Activated gamma-delta T cell treated with anti-CD3 and anti-CD28 coated beads, Interleukin-2, amount 50 U/mL, for 16 hours (primary cell): ENCODE data around the gene FBXL14.
A peak's percentile ranks its signal among the peaks of the same experiment; 100 is the strongest.

Experiments
- DNase-seq: peaks from one replicate; pipeline ENCODE4 v3.0.0-alpha.2; 2020; ENCODE audit warnings: low read depth

Gene FBXL14

DNA sequence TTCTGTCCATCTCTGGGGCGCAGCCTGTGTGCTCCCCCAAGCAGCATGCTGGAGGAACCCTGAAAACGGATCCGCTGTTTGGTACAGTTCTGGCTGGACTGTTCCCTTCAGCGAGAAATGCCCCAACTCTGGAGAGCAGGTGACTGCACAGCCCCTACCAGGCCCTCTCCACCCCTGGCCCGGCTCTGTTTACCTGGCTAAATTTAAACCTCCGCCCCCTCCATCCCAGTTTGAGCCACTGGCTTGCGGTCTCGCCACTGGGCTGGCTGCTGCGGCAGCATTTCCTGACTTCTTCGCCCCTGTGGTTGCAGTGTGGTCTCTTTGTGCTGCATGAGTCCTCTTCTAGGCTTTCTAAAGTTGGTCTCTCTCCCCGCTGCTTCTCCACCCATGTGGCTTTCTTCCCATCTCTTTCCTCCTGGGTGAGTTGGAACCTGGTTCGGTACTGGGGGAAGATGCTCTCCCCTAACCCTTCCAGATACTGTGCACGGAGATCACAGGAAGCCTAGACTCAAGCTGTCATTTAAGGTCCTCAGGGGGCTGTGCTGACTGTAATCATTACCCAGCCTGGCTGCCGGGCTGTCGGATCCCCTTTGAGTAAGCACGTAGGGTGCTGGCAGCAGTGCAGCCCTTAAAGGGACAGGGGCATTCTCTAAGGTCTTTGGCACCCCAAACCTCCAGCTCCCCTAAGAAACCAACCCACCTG lies 60.6 kb downstream of the FBXL14 start:
- DNase-seq, result peak; percentile 23

GRCh38 chr12:1533205-1533601 lies 61.2 kb downstream of the FBXL14 start:
- no peak for DNase-seq

GRCh38 chr12:1532375-1533165 lies 61.8 kb downstream of the FBXL14 start:
- no peak for DNase-seq

- DNase-seq, result no peak
Measured at GRCh38 chr12:1531654-1532374, 62.6 kb downstream of the FBXL14 start.

DNA sequence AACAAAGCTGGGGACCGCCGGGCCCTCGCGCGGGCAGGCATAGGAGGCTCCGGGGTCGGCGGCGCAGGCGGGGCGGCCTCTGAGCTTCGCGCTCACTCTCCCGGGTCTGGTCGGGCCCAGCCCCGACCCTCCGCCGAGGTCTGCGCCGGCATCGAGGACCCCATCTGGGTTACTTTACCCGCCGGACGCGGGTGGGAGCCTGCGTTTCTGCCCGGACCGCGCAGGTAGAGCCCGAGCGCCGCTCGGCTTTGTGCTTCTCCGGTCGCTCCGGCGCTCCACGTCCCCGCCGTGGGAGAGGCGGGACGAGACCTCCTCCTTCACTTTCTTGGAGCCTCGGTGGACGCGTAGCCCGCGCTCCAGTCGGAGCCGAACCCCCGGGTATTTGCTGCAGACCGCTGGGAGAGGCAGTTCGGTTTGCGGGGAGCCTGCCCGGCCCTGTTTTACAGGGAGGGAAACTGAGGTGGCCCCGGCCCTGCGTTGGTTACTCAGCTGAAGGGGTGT lies 63.2 kb downstream of the FBXL14 start:
- no peak for DNase-seq

DNA sequence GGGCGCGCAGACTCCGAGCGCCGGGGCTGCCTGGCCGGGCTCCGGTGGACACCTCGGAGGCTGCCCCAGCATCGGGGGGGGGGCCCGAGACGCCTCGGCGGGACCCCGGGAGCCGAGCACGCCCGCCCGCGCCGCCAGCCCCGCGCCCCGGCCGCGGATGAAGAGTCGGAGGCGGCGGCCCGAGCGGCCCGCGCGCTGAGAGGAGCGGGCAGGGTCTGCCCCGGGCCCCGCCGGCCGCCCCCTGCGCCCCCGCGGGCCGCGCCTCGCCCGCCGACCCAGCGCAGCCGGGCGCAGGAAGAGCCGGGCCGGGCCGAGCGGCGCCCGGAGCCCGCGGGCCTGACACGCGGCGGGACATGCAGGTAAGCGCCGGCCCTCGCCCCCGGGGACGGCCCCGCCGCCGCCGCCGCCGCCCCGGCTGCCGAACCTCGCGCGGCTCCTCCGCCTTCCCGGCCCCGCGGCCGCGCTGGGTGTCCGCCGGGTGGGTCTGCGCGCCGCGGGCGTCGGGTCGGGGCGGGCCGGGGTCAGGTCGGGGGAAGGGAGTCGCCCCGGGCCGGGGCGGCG lies 63.7 kb downstream of the FBXL14 start:
- no peak for DNase-seq

- DNase-seq, result no peak
Measured at GRCh38 chr12:1529862-1530591, 64.4 kb downstream of the FBXL14 start.

DNA sequence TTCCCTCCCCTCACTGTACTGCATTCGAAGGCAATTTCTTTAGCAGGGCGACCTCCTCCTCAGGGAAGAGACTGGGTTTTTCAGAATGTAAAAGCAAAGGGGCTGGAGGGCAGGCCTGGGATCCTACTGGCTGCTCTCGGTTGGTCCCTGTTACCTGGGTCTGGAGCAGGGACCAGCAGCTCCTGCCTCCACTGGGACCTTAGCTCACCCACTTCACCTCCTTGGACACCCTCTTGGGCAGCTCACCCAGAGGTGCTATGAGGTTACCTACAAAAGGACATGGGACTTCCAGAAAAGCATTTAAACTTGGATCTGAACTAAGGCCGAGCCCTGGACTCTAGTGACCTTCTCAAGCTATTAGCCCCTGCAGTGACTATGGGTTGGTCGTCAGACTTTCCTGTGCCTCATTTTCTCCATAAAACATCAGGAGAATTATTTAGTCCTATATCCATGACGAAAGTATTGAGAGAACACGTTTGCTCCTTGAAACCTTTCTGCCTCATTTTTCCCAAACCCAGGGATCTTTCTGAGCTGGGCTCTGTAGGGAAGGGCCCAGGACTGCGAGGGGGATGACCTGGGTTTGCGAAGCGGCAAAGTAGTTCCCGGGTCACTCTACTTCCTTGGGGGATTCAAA lies 65.0 kb downstream of the FBXL14 start:
- DNase-seq, result no peak

DNA sequence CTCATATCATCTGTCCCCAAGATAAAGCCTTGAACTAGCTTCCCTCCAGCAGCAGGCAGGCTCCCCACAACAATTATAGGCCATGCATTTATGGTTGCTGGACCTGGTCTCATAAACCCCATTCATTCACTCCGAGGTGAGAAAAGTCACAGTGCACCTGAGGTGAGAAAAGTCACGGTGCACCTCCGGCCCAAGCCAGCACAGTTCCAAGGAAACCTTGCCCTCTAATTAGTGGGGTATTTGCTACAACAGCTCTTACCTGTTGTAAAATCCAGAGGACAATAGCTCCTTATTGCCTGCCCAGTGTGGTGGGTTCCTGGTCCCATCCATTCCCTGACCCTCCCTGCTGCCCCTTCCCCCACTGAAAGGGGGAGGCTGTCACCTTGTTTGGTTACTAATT lies 65.6 kb downstream of the FBXL14 start:
- no peak for DNase-seq

- DNase-seq, result no peak
Measured at GRCh38 chr12:1527789-1528188, 66.6 kb downstream of the FBXL14 start.

DNA sequence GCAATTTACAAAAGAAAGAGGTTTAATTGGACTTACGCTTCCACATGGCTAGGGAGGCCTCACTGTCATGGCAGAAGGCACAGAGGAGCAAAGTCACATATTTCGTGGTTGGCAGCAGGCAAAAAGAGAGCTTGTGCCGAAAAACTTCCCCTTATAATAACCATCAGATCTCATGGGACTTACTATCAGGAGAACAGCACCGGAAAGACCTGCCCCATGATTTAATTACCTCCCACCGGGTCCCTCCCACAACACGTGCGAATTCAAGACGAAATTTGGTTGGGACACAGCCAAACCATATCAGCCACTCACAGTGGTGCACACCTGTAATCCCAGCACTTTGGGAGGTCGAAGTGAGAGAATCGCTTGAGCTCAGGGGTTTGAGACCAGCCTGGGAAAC lies 68.5 kb downstream of the FBXL14 start:
- no peak for DNase-seq

GRCh38 chr12:1523558-1524050 lies 70.8 kb downstream of the FBXL14 start:
- no peak for DNase-seq

- no peak for DNase-seq
Measured at GRCh38 chr12:1523046-1523445, 71.3 kb downstream of the FBXL14 start.

- DNase-seq, result no peak
Measured at GRCh38 chr12:1519642-1520041, 74.7 kb downstream of the FBXL14 start.

DNA sequence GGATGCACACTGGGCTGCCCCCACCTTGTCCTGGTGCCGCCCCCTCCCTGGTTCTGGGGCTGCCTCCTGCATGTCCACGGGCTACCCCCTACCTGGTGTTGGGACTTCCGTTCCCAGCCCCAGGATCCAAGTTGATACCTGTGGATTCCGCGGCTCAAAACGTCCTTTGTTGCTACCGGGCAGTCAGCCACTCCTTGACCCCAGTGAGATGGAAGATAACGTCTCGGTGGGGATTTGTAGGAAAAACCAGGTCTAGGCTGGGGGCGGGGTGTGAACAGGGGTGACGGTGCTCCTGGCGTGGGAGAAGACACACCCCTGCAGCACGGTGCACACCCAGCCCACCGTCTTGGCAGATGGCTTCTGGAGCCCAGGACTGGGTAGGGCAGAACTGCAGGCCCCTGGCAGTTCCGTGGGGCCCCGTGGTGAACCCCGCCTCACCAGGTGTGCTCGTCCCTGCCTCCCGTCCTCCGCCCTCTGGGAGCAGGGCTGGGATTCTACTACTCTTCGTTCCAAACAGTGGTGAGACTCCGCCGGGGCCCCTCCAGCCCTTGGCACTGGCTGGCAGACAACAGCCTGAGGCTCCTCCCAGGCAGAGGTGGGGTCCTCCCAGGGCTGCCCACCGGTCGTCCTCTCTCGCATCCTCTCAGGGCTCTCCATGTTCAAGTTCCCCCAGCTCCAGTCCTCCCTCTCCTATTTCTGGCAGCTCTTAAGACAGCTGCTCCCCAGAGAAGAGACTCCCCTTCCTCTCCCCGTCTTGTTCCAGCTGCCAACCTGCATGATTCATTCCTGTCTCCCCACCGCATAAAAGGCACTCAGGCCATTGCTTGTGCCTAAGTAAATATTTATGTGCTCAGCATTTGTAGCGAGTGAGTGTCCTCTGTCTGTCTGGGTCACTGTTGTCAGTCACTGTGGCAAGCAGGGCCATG lies 75.5 kb downstream of the FBXL14 start:
- no peak for DNase-seq

DNA sequence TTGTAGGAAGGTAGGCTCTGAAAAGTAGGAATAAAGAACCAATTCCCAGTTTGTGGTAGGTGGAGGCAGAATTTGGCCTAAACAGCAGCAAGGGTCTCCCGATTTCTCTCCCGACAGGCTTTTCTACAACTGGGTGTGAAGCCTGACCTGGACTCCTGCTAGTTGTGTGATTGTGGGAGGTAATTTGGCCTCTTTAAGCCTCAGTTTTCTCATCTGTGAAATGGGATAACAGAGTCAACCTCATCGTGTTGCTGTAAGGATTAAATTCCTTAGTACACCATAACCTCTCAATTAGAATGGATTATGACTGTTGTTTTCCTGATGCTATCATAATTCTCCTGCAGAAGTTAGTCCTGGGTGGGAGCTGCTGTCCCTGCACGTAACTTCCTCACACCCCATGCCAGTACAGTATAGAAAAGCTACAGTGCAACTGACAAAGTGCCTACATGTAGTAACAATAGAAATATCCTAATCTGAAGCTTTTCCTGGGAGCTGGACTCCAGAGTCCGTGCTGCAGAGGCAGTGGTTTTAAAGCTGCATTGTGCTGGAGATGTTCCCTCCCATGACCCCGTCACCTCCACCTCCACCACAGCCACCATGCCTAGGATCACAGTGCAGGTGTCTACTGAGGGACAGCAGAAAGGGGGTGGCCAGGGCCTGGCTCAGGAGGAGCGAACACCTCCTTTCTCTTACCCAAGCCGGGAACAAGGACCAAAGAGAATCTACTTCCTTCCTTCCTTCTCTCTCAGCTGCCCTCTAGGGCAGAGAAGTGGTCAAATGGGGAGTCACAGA lies 76.5 kb downstream of the FBXL14 start:
- no peak for DNase-seq

GRCh38 chr12:1517007-1517406 lies 77.4 kb downstream of the FBXL14 start:
- DNase-seq, result no peak
